GM21515 (cell line): ENCODE results near the gene FREM3.

Experiments
- ATAC-seq: cut with Tn5 transposase; IDR thresholded peaks from one replicate; pipeline ENCODE4 v1.9.1; 2021; ENCODE audit not compliant: unreplicated experiment

The FREM3 gene

GRCh38 chr4:143668930-143669552, 31.4 kb downstream of the FREM3 start:
- ATAC-seq = peak; percentile 99

- no peak for ATAC-seq
Observed at GRCh38 chr4:143667461-143667860, 33.0 kb downstream of the FREM3 start.

- ATAC-seq = no peak
Observed at GRCh38 chr4:143658336-143658735, 42.1 kb downstream of the FREM3 start.

GRCh38 chr4:143654571-143654970, 45.9 kb downstream of the FREM3 start:
- ATAC-seq = no peak

- no peak for ATAC-seq
Observed at GRCh38 chr4:143653031-143653430, 47.4 kb downstream of the FREM3 start.

- no peak for ATAC-seq
Observed at GRCh38 chr4:143643399-143643798, 57.1 kb downstream of the FREM3 start.

GRCh38 chr4:143642611-143643010, 57.9 kb downstream of the FREM3 start:
- no peak for ATAC-seq

- no peak for ATAC-seq
Observed at GRCh38 chr4:143641361-143641760, 59.1 kb downstream of the FREM3 start.

- no peak for ATAC-seq
Observed at GRCh38 chr4:143634763-143635162, 65.7 kb downstream of the FREM3 start.

GRCh38 chr4:143633833-143634232, 66.6 kb downstream of the FREM3 start:
- no peak for ATAC-seq

- no peak for ATAC-seq
Observed at GRCh38 chr4:143626134-143626911, 74.2 kb downstream of the FREM3 start.

GRCh38 chr4:143625632-143626031, 74.8 kb downstream of the FREM3 start:
- no peak for ATAC-seq

GRCh38 chr4:143623896-143624295, 76.6 kb downstream of the FREM3 start:
- no peak for ATAC-seq

- no peak for ATAC-seq
Observed at GRCh38 chr4:143618811-143619210, 81.7 kb downstream of the FREM3 start.

- ATAC-seq = no peak
Observed at GRCh38 chr4:143617994-143618679, 82.3 kb downstream of the FREM3 start.

- peak; percentile 96 for ATAC-seq
Observed at GRCh38 chr4:143616771-143617170, 83.7 kb downstream of the FREM3 start.

- ATAC-seq = no peak
Observed at GRCh38 chr4:143609492-143609891, 91.0 kb downstream of the FREM3 start.

- ATAC-seq = no peak
Observed at GRCh38 chr4:143606480-143606879, 94.0 kb downstream of the FREM3 start.

- no peak for ATAC-seq
Observed at GRCh38 chr4:143599827-143600226, 100.6 kb downstream of the FREM3 start.

GRCh38 chr4:143598816-143599215, 101.7 kb downstream of the FREM3 start:
- ATAC-seq = no peak

- ATAC-seq = no peak
Observed at GRCh38 chr4:143597276-143597675, 103.2 kb downstream of the FREM3 start.

GRCh38 chr4:143587703-143588102, 112.8 kb downstream of the FREM3 start:
- ATAC-seq = no peak
